Activated T-cell treated with anti-CD3 and anti-CD28 coated beads, Interleukin-2, amount 50 U/mL, for 48 hours (primary cell): Measurements from ENCODE around the gene PLK3.
A peak's percentile ranks its signal among the peaks of the same experiment; 100 is the strongest.
"Not testable (repeated sequence)": the region's sequence is repeated elsewhere in the genome, so short reads cannot be mapped to it uniquely, and the experiment has no call there.

Experiments
- DNase-seq, 2 experiments: peaks; one replicate each; pipeline ENCODE4 v3.0.0-alpha.2; 2020

The PLK3 gene

GRCh38 chr1:44829506-44830384 lies 29.6 kb downstream of the PLK3 start:
- DNase-seq, result no peak

GRCh38 chr1:44830900-44831304 lies 30.7 kb downstream of the PLK3 start:
- no peak for DNase-seq

- no peak for DNase-seq
These were observed 31.3 kb downstream of the PLK3 start for GRCh38 chr1:44831516-44831915.

- no peak for DNase-seq
These were observed 32.0 kb downstream of the PLK3 start for GRCh38 chr1:44832056-44832705.

- no peak for DNase-seq
These were observed 34.2 kb downstream of the PLK3 start for GRCh38 chr1:44834328-44834727.

GRCh38 chr1:44835738-44836675 lies 35.8 kb downstream of the PLK3 start:
- DNase-seq, result peak; percentile 92

GRCh38 chr1:44838294-44838693 lies 38.1 kb downstream of the PLK3 start:
- not testable (repeated sequence) for DNase-seq

GRCh38 chr1:44839576-44839975 lies 39.4 kb downstream of the PLK3 start:
- DNase-seq, result no peak

GRCh38 chr1:44842486-44842861 lies 42.3 kb downstream of the PLK3 start:
- DNase-seq, result no peak

- peak; percentile 38 to 50 for DNase-seq
These were observed 42.9 kb downstream of the PLK3 start, which contains the start of gene PTCH2 for GRCh38 chr1:44842862-44843655. PTCH2 (minus strand) TSS chr1:44843253; CDS start chr1:44842932, 321 bp downstream.

GRCh38 chr1:44846985-44847384 lies 46.8 kb downstream of the PLK3 start:
- DNase-seq, result no peak

GRCh38 chr1:44847845-44848244 lies 47.7 kb downstream of the PLK3 start:
- no peak for DNase-seq

GRCh38 chr1:44848456-44849181 lies 48.4 kb downstream of the PLK3 start:
- DNase-seq, result no peak

GRCh38 chr1:44849575-44850132 lies 49.5 kb downstream of the PLK3 start:
- DNase-seq, result no peak

GRCh38 chr1:44851308-44851707 lies 51.1 kb downstream of the PLK3 start:
- no peak for DNase-seq

- no peak for DNase-seq
These were observed 53.0 kb downstream of the PLK3 start for GRCh38 chr1:44853201-44853600.

- no peak for DNase-seq
These were observed 54.8 kb downstream of the PLK3 start for GRCh38 chr1:44854970-44855369.
